ENCODE results near the gene DHRS7. TPM values are rescaled to one million over a fixed set of nuclear protein-coding genes. Genes with fewer than 3 reads are reported as not detected.

Gene DHRS7
- total and polyA plus RNA-seq, 10 of the 15 experiments (the other 5 are each of a cell fraction or from before 2014, with no cell fraction given): 55.0 to 99.8 (median 62.2) TPM

DNA sequence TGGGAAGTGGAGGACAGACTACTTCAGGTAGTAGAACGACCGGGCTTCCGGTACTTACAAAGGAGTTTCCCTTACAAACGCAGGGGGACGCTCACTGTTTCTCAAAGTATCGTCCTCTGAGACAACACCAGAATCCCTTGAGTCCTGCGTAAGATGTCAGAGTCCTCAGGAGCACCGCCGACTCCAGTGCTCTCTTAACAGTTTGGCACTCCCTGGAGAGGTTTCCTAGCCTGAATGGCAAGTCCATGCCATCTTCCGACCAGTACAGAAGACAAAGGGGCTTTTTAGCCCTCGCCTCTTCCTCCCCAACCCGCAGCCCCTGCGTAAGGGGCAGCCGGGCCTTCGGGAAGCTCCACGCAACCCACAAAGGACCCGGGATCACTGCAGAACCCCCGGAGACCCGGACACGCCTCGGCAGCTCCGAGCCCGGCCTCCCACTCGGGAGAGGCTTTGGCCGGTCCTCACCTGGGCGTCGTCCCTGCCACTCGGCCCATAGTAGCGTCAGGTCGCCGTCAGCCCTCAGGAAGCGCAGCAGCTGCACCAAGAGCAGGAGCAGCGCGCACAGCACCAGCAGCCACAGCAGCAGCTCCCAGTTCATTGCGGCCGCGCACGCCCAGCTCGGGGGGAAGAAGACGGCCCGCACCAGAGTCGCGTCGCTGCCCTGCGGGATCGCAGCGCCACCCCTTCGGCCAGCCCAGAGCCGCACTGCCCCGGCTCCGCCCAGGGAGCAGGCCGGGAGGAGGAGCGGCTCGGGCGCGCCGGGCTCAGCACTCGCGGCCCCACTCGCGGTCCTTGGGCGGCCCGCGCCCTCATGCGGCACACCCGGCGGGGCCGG lies at the start of gene DHRS7 (continued):
- 0 out of 4 replicates have a peak, but pooled peaks of 1 of the 2 experiments have one; percentile 20 for TF ChIP-seq EP300 (IDR thresholded peaks at IDR 0.05; ENCODE audit: borderline replicate concordance in 1 of 2, control insufficient read depth in 1 of 2, low read depth in 2 of 2, low read length in 2 of 2)
- TF ChIP-seq, protein P1, sequence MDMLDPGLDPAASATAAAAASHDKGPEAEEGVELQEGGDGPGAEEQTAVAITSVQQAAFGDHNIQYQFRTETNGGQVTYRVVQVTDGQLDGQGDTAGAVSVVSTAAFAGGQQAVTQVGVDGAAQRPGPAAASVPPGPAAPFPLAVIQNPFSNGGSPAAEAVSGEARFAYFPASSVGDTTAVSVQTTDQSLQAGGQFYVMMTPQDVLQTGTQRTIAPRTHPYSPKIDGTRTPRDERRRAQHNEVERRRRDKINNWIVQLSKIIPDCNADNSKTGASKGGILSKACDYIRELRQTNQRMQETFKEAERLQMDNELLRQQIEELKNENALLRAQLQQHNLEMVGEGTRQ (IDR thresholded peaks at IDR 0.05; ENCODE audit: borderline replicate concordance, low read depth, low read length): no peak
- TF ChIP-seq TCF7 (IDR thresholded peaks at IDR 0.05; ENCODE audit: borderline replicate concordance): no peak
- no peak for TF ChIP-seq ZZZ3 (IDR thresholded peaks at IDR 0.05; ENCODE audit: control insufficient read depth, insufficient read length, low read depth)
- TF ChIP-seq NFYA (IDR thresholded peaks at IDR 0.05; ENCODE audit: borderline replicate concordance, low read depth, low read length): no peak
- TF ChIP-seq SIX5 (IDR thresholded peaks at IDR 0.05; ENCODE audit: low read depth, low read length, severe bottlenecking): peak; percentile 1
- TF ChIP-seq, protein P2, sequence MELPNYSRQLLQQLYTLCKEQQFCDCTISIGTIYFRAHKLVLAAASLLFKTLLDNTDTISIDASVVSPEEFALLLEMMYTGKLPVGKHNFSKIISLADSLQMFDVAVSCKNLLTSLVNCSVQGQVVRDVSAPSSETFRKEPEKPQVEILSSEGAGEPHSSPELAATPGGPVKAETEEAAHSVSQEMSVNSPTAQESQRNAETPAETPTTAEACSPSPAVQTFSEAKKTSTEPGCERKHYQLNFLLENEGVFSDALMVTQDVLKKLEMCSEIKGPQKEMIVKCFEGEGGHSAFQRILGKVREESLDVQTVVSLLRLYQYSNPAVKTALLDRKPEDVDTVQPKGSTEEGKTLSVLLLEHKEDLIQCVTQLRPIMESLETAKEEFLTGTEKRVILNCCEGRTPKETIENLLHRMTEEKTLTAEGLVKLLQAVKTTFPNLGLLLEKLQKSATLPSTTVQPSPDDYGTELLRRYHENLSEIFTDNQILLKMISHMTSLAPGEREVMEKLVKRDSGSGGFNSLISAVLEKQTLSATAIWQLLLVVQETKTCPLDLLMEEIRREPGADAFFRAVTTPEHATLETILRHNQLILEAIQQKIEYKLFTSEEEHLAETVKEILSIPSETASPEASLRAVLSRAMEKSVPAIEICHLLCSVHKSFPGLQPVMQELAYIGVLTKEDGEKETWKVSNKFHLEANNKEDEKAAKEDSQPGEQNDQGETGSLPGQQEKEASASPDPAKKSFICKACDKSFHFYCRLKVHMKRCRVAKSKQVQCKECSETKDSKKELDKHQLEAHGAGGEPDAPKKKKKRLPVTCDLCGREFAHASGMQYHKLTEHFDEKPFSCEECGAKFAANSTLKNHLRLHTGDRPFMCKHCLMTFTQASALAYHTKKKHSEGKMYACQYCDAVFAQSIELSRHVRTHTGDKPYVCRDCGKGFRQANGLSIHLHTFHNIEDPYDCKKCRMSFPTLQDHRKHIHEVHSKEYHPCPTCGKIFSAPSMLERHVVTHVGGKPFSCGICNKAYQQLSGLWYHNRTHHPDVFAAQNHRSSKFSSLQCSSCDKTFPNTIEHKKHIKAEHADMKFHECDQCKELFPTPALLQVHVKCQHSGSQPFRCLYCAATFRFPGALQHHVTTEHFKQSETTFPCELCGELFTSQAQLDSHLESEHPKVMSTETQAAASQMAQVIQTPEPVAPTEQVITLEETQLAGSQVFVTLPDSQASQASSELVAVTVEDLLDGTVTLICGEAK (IDR thresholded peaks at IDR 0.05; ENCODE audit: borderline replicate concordance): no peak; the same call in 1 of the 2 replicates
- TF ChIP-seq, protein P3, sequence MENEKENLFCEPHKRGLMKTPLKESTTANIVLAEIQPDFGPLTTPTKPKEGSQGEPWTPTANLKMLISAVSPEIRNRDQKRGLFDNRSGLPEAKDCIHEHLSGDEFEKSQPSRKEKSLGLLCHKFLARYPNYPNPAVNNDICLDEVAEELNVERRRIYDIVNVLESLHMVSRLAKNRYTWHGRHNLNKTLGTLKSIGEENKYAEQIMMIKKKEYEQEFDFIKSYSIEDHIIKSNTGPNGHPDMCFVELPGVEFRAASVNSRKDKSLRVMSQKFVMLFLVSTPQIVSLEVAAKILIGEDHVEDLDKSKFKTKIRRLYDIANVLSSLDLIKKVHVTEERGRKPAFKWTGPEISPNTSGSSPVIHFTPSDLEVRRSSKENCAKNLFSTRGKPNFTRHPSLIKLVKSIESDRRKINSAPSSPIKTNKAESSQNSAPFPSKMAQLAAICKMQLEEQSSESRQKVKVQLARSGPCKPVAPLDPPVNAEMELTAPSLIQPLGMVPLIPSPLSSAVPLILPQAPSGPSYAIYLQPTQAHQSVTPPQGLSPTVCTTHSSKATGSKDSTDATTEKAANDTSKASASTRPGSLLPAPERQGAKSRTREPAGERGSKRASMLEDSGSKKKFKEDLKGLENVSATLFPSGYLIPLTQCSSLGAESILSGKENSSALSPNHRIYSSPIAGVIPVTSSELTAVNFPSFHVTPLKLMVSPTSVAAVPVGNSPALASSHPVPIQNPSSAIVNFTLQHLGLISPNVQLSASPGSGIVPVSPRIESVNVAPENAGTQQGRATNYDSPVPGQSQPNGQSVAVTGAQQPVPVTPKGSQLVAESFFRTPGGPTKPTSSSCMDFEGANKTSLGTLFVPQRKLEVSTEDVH (IDR thresholded peaks at IDR 0.05; ENCODE audit: low read depth, partially characterized antibody): no peak
- TF ChIP-seq SMC3 (IDR thresholded peaks at IDR 0.05; ENCODE audit: borderline replicate concordance, low read length): peak; percentile 53; the same call in 1 of the 2 replicates
- no peak for TF ChIP-seq NFYB (IDR thresholded peaks at IDR 0.05; ENCODE audit: insufficient read depth, low read depth, low read length)
- no peak for TF ChIP-seq NRF1 (conservative IDR thresholded peaks at IDR 0.05; ENCODE audit: low read depth, low read length)
- TF ChIP-seq, protein P4, sequence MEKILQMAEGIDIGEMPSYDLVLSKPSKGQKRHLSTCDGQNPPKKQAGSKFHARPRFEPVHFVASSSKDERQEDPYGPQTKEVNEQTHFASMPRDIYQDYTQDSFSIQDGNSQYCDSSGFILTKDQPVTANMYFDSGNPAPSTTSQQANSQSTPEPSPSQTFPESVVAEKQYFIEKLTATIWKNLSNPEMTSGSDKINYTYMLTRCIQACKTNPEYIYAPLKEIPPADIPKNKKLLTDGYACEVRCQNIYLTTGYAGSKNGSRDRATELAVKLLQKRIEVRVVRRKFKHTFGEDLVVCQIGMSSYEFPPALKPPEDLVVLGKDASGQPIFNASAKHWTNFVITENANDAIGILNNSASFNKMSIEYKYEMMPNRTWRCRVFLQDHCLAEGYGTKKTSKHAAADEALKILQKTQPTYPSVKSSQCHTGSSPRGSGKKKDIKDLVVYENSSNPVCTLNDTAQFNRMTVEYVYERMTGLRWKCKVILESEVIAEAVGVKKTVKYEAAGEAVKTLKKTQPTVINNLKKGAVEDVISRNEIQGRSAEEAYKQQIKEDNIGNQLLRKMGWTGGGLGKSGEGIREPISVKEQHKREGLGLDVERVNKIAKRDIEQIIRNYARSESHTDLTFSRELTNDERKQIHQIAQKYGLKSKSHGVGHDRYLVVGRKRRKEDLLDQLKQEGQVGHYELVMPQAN (conservative IDR thresholded peaks at IDR 0.05): peak; percentile 61; the same call in 1 of the 2 replicates
- TF ChIP-seq CHD1 (IDR thresholded peaks at IDR 0.05; ENCODE audit: low read depth, low read length): no peak
- no peak for TF ChIP-seq BCL11A (IDR thresholded peaks at IDR 0.05; ENCODE audit: low read depth, low read length)
- TF ChIP-seq FOXM1 (IDR thresholded peaks at IDR 0.05; ENCODE audit: low read depth, low read length): no peak
- TF ChIP-seq EED (IDR thresholded peaks at IDR 0.05; ENCODE audit: low read depth): peak; percentile 45; the same call in 1 of the 2 replicates
- TF ChIP-seq SUPT20H (IDR thresholded peaks at IDR 0.05; ENCODE audit: borderline replicate concordance, control insufficient read depth, low read depth, low read length): no peak
- TF ChIP-seq MEF2A (IDR thresholded peaks at IDR 0.05; ENCODE audit: insufficient read depth, low read depth, low read length): no peak

All from GM12878 (cell line).